Breast epithelium (tissue), 3 donors: Measurements from ENCODE around the gene TRPV2.

Source experiments
- POLR2A ChIP-seq: fragments of 450-650 bp; IDR thresholded peaks from one replicate; pipeline ENCODE4 v1.6.1; 2016; ENCODE audit warnings: antibody characterized with exemption, mild to moderate bottlenecking, moderate library complexity
- POLR2AphosphoS5 ChIP-seq, 3 donors: sonication (generic); formaldehyde crosslinking; IDR thresholded peaks; one replicate each; pipeline ENCODE4 v1.6.1; 2017; ENCODE audit warnings: antibody characterized with exemption in 3 of 3
- TF ChIP-seq, protein P1 (sequence below), 3 donors: fragments of 450-650 bp; IDR thresholded peaks; one replicate each; pipeline ENCODE4 v1.5.1; 2016 to 2017; ENCODE audit warnings: antibody characterized with exemption in 3 of 3, mild to moderate bottlenecking in 3 of 3, moderate library complexity in 3 of 3

DNA sequence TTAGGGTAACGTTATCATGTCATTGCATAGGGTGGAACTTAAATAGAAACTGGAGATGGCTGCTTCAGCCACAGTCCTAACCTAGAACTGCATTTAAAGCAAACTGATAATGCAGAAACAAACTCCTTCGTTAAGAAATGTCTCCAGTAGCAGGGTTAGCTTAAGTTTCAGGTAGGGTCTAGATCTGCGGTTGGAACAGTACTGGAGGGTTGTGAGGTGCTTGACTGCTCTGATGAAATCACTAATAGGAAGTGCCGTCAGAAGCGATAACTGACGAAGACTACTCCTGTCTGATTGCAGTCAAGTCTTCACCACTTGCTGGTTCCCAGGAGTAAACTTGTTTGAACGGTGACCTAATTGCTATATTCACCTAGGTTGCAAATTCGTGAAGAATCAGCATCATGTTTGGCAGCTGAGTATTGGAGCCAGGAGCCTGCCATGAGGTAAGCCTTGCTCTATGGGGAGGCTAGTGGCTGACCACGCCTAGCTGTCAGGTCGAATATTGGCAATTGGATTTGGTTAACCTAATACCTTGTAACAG lies 24.5 kb downstream of the TRPV2 start:
- TF ChIP-seq, protein P1, sequence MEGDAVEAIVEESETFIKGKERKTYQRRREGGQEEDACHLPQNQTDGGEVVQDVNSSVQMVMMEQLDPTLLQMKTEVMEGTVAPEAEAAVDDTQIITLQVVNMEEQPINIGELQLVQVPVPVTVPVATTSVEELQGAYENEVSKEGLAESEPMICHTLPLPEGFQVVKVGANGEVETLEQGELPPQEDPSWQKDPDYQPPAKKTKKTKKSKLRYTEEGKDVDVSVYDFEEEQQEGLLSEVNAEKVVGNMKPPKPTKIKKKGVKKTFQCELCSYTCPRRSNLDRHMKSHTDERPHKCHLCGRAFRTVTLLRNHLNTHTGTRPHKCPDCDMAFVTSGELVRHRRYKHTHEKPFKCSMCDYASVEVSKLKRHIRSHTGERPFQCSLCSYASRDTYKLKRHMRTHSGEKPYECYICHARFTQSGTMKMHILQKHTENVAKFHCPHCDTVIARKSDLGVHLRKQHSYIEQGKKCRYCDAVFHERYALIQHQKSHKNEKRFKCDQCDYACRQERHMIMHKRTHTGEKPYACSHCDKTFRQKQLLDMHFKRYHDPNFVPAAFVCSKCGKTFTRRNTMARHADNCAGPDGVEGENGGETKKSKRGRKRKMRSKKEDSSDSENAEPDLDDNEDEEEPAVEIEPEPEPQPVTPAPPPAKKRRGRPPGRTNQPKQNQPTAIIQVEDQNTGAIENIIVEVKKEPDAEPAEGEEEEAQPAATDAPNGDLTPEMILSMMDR (IDR thresholded peaks at IDR 0.05): no peak
- no peak for TF ChIP-seq POLR2AphosphoS5 (IDR thresholded peaks at IDR 0.05)
- TF ChIP-seq POLR2A: no peak
